ENCODE results near the gene NCR2.

GRCh38 chr6:41367061-41367460 is 31.7 kb downstream of the NCR2 start:
- TF ChIP-seq CTCF (IDR thresholded peaks at IDR 0.05) (no peak), POLR2A (IDR thresholded peaks at IDR 0.05) (no peak), POLR2AphosphoS5 (IDR thresholded peaks at IDR 0.05) (no peak), EP300 (IDR thresholded peaks at IDR 0.05) (no peak)

Data from stomach (tissue), 4 donors.